GM10248 (cell line): ENCODE measurements around the gene SPHK2.
A peak's percentile ranks its signal among the peaks of the same experiment; 100 is the strongest.

Source experiments
- CTCF ChIA-PET: fragments of 300-600 bp; sonication (Branson Sonifier 250); formaldehyde crosslinking; extraction: SDS; loops from one replicate; lab custom pipeline; 2021; ENCODE audit warnings: antibody characterized with exemption; lab: Yijun Ruan, JAX
- POLR2A ChIA-PET: fragments of 350-650 bp; sonication (Branson Sonifier 250); formaldehyde crosslinking; extraction: SDS; loops from one replicate; lab custom pipeline; 2020; ENCODE audit warnings: antibody characterized with exemption; lab: Yijun Ruan, JAX
- DNase-seq: peaks from one replicate; pipeline ENCODE4 v3.0.0; 2012; ENCODE audit errors: extremely low spot score
- CTCF ChIP-seq: IDR thresholded peaks from 2 replicates; pipeline ENCODE4 v1.5.1; 2012; ENCODE audit warnings: mild to moderate bottlenecking, low read depth; ENCODE audit errors: extremely low read depth, missing control alignments, control extremely low read depth

Gene SPHK2

DNA sequence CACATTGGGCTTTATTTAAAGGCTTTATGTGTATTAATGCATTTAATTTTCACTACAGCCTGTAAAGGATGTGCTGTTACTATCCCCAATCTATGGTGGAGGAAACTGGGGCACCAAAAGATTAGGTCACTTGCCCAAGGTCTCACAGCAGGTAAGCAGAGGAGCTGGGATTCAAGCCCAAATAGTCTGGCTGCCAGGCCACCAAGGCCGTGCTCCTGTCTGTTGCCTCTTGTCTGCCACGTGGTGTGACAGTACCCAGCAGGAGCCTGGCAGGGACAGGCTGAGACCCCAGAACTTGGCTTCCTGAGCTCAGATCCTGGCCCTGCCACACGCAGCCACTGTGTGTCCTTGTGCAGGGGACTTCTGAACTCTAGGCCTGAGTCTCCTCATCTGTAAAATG lies 49.0 kb downstream of the SPHK2 start:
- no peak for TF ChIP-seq CTCF
- DNase-seq, result no peak
- ChIA-PET POLR2A (no interaction called here), CTCF (interaction anchor here (1.0 kb wide), 1 partner anchor 70 kb away, joined by 3 read pairs; no protein-coding TSS in a partner anchor)

DNA sequence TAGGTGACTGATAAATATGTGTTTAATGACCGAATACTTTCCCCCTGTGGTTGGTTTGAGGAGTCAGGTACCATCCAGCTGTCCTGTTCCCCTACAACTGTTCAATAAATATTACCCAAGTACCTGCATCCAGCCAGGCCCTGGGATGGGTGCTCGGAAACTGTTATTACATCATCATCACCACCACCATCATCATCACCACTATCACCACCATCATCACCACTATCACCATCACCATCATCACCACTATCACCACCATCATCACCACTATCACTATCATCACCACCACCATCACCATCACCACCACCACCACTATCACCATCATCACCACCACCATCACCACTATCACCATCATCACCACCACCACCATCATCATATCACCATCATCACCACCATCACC lies 49.5 kb downstream of the SPHK2 start:
- no peak for DNase-seq
- no peak for TF ChIP-seq CTCF
- POLR2A ChIA-PET, result no interaction called here
- CTCF ChIA-PET, result interaction anchor here (1.0 kb wide), 1 partner anchor 70 kb away, joined by 3 read pairs; no protein-coding TSS in a partner anchor

GRCh38 chr19:48669903-48670668 lies 50.8 kb downstream of the SPHK2 start:
- DNase-seq, result peak; percentile 6
- ChIA-PET POLR2A (no interaction called here), CTCF (no interaction called here)
- TF ChIP-seq CTCF, result no peak

GRCh38 chr19:48670699-48671445 lies 51.6 kb downstream of the SPHK2 start:
- peak; percentile 4 for DNase-seq
- ChIA-PET CTCF (no interaction called here), POLR2A (no interaction called here)
- TF ChIP-seq CTCF, result no peak

DNA sequence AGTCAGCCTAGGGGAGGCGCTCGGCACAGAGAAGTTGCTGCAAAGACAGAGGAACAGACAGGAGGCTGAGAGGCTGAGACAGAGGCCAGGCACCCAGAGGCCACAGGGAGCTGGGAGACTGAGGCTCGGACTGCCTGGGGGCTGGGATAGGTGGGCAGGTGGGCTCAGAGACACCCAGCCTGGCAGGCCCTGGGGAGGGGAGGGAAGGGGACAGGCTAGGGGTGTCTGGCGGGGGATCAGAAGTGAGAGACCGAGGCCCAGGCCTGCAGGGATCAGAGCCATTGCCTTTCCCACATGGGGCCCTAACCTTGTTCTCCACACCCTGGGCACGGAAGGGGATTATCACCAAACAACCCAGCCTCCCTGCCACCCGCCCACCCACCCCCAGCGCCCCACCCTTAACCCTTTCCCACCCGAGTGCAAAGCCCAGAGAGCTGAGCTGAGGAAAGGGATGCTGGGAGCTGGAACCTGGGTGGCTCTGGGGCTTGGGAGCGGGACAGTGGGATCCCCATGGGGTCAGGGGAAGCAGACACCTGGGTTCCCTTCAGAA lies 52.2 kb downstream of the SPHK2 start:
- peak; percentile 12 for DNase-seq
- ChIA-PET CTCF (no interaction called here), POLR2A (no interaction called here)
- no peak for TF ChIP-seq CTCF

DNA sequence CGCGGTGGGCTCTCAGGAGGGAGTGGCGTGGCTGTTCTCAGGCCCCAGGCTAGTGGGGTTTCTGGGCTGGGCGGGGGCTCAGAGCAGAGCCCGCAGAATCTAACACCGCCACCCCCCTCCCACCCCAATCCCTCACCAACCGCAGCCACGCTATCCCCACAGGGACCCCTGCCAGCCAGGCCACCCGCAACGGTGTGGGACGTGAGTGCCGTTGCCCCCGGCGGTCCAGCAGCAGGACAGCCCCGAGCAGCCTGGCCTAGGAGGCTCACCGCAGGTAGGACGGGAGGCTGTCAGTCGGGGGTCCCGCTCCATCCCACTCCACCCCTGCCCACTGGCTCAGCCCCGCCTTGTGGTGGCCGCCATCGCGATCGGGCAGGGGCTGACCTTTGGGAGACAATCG lies 53.7 kb downstream of the SPHK2 start, which contains the start of gene NTN5:
TSS of gene NTN5 (minus strand) at position 24 of the 400 bp plus-strand sequence. CDS start 2,031 bp downstream, outside the sequence.
- no peak for DNase-seq
- CTCF ChIA-PET, result interaction anchor here (1.2 to 5.6 kb wide), 2 partner anchors 23 to 27 kb away, joined by 3 to 23 read pairs; partner anchors contain the start of gene CA11
- POLR2A ChIA-PET, result no interaction called here
- no peak for TF ChIP-seq CTCF
